H1 (cell line): ENCODE results near the gene FEM1C.

Experiments used
- BACH1 ChIP-seq: IDR thresholded peaks from 2 replicates; pipeline ENCODE4 v1.6.1; 2012; ENCODE audit warnings: low read length, improper control_type of control experiment
- EZH2 ChIP-seq: fragments of 200-600 bp; sonication (generic); IDR thresholded peaks from 2 replicates; pipeline ENCODE4 v1.7.1; 2012; ENCODE audit warnings: low read depth, mild to moderate bottlenecking, moderate library complexity, low read length, inconsistent platforms; ENCODE audit not compliant: severe bottlenecking
- POLR2A ChIP-seq, 2 experiments: IDR thresholded peaks; 1 replicate in 1 of 2; 2 replicates in 1 of 2; pipeline ENCODE4 v1.6.1; 2011; ENCODE audit warnings: low read depth in 2 of 2, low read length in 2 of 2, mild to moderate bottlenecking in 2 of 2; ENCODE audit errors: control extremely low read depth in 1 of 2
- POLR2AphosphoS5 ChIP-seq: IDR thresholded peaks from 2 replicates; pipeline ENCODE4 v1.6.1; 2011; ENCODE audit warnings: low read depth, low read length
- YY1 ChIP-seq: IDR thresholded peaks from 2 replicates; pipeline ENCODE4 v1.6.1; 2011; ENCODE audit warnings: low read depth, mild to moderate bottlenecking, low read length
- TF ChIP-seq, protein P1 (sequence below), 3 experiments: IDR thresholded peaks; 1 replicate in 2 of 3; 2 replicates in 1 of 3; pipeline versions ENCODE4 v1.5.1 to v1.6.1; 2011; ENCODE audit warnings: low read length in 3 of 3, mild to moderate bottlenecking in 3 of 3, inconsistent platforms in 2 of 3, low read depth in 1 of 3, moderate library complexity in 1 of 3; ENCODE audit not compliant: insufficient read depth in 1 of 3; ENCODE audit errors: control extremely low read depth in 1 of 3

DNA sequence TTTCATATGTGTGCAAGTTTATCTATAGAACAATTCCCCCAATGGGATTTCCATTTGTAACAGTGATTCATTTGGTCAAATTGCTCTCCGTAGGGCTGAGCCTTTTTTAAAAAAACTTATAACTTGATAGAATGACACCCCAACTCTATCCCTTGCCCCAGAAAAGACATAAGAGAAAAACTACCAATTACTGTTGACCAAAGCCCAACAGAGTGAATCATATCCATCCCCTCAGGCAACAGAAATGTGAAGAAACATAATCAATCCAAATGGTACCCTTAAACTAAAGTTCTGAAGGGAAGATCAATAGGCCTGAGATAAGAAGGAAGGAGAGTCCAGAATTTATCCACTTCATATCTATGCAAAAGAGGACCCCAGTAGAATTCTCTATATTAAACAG is 39.9 kb upstream of the FEM1C start:
- TF ChIP-seq, protein P1, sequence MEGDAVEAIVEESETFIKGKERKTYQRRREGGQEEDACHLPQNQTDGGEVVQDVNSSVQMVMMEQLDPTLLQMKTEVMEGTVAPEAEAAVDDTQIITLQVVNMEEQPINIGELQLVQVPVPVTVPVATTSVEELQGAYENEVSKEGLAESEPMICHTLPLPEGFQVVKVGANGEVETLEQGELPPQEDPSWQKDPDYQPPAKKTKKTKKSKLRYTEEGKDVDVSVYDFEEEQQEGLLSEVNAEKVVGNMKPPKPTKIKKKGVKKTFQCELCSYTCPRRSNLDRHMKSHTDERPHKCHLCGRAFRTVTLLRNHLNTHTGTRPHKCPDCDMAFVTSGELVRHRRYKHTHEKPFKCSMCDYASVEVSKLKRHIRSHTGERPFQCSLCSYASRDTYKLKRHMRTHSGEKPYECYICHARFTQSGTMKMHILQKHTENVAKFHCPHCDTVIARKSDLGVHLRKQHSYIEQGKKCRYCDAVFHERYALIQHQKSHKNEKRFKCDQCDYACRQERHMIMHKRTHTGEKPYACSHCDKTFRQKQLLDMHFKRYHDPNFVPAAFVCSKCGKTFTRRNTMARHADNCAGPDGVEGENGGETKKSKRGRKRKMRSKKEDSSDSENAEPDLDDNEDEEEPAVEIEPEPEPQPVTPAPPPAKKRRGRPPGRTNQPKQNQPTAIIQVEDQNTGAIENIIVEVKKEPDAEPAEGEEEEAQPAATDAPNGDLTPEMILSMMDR (IDR thresholded peaks at IDR 0.05; ENCODE audit: control extremely low read depth in 1 of 3, insufficient read depth in 1 of 3, low read depth in 1 of 3, low read length in 3 of 3) = no peak
- TF ChIP-seq BACH1 = no peak
- TF ChIP-seq EZH2 = no peak
- no peak for TF ChIP-seq POLR2AphosphoS5
- TF ChIP-seq POLR2A (IDR thresholded peaks at IDR 0.05; ENCODE audit: control extremely low read depth in 1 of 2, low read depth in 2 of 2, low read length in 2 of 2) = no peak
- TF ChIP-seq YY1 = no peak
